ENCODE data around the gene SPATA19.

The SPATA19 gene

GRCh38 chr11:133790995-133791394, 54.3 kb downstream of the SPATA19 start:
- H3K4me2 ChIP-seq (ENCODE audit: low read depth, low read length, poor library complexity, severe bottlenecking), result no peak overlapping the region
- no peaks in the 10 kb centered on the region for H3K36me3 ChIP-seq (ENCODE audit: insufficient read depth, low read length)
- no peaks in the 10 kb centered on the region for H3K4me1 ChIP-seq (ENCODE audit: insufficient read depth, low read length, poor library complexity, severe bottlenecking)
- H3K9me3 ChIP-seq (ENCODE audit: insufficient read depth, low read depth, low read length), result peaks cover 12% of the 10 kb centered on the region; the same call in 1 of the 2 replicates
- no peak overlapping the region for H3K9ac ChIP-seq (ENCODE audit: low read depth, low read length, poor library complexity, severe bottlenecking)
- no peaks in the 10 kb centered on the region for H3K9me2 ChIP-seq (replicated peaks; ENCODE audit: low read depth, low read length)
- no peak overlapping the region for H3K4me3 ChIP-seq (ENCODE audit: low read length, poor library complexity, severe bottlenecking)
- H3K27me3 ChIP-seq (ENCODE audit: insufficient read depth, low read length, poor library complexity, severe bottlenecking), result no peaks in the 10 kb centered on the region
- H2AFZ ChIP-seq (ENCODE audit: low read length), result no peak overlapping the region
- no peaks in the 10 kb centered on the region for H3F3A ChIP-seq (ENCODE audit: low read depth)
- no peak for TF ChIP-seq EZH2phosphoT487 (IDR thresholded peaks at IDR 0.05; ENCODE audit: borderline replicate concordance)
- TF ChIP-seq CTCF (conservative IDR thresholded peaks at IDR 0.05; ENCODE audit: low read length), result no peak
- no peaks in the 10 kb centered on the region for H4K20me1 ChIP-seq (ENCODE audit: insufficient read depth, low read length, poor library complexity, severe bottlenecking)
- no peaks in the 10 kb centered on the region for H3K79me2 ChIP-seq (ENCODE audit: insufficient read depth, low read length)
